Measurements from ENCODE around the gene DTNBP1. TPM values are rescaled to one million over a fixed set of nuclear protein-coding genes. Genes with fewer than 3 reads are reported as not detected.
A peak's percentile ranks its signal among the peaks of the same experiment; 100 is the strongest.

The DTNBP1 gene
- total and polyA plus RNA-seq, 2 of the 13 experiments (the other 11 are each of a cell fraction or from before 2014, with no cell fraction given), result 6.6 to 19.1 TPM

GRCh38 chr6:15491255-15491985, 171.4 kb downstream of the DTNBP1 start (continued):
- TF ChIP-seq TBX3 (IDR thresholded peaks at IDR 0.05; ENCODE audit: borderline replicate concordance), result no peak
- no peak for TF ChIP-seq NFRKB (IDR thresholded peaks at IDR 0.05)
- no peak for TF ChIP-seq ZNF839 (CRISPR knock-in tag; IDR thresholded peaks at IDR 0.05; ENCODE audit: borderline replicate concordance)
- TF ChIP-seq, protein P1, sequence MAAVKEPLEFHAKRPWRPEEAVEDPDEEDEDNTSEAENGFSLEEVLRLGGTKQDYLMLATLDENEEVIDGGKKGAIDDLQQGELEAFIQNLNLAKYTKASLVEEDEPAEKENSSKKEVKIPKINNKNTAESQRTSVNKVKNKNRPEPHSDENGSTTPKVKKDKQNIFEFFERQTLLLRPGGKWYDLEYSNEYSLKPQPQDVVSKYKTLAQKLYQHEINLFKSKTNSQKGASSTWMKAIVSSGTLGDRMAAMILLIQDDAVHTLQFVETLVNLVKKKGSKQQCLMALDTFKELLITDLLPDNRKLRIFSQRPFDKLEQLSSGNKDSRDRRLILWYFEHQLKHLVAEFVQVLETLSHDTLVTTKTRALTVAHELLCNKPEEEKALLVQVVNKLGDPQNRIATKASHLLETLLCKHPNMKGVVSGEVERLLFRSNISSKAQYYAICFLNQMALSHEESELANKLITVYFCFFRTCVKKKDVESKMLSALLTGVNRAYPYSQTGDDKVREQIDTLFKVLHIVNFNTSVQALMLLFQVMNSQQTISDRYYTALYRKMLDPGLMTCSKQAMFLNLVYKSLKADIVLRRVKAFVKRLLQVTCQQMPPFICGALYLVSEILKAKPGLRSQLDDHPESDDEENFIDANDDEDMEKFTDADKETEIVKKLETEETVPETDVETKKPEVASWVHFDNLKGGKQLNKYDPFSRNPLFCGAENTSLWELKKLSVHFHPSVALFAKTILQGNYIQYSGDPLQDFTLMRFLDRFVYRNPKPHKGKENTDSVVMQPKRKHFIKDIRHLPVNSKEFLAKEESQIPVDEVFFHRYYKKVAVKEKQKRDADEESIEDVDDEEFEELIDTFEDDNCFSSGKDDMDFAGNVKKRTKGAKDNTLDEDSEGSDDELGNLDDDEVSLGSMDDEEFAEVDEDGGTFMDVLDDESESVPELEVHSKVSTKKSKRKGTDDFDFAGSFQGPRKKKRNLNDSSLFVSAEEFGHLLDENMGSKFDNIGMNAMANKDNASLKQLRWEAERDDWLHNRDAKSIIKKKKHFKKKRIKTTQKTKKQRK (IDR thresholded peaks at IDR 0.05; ENCODE audit: low read length), result no peak
- no peak for TF ChIP-seq CEBPG (CRISPR knock-in tag; IDR thresholded peaks at IDR 0.05)
- TF ChIP-seq FOSL2 (CRISPR knock-in tag; IDR thresholded peaks at IDR 0.05), result peak; percentile 53
- TF ChIP-seq, protein P2, sequence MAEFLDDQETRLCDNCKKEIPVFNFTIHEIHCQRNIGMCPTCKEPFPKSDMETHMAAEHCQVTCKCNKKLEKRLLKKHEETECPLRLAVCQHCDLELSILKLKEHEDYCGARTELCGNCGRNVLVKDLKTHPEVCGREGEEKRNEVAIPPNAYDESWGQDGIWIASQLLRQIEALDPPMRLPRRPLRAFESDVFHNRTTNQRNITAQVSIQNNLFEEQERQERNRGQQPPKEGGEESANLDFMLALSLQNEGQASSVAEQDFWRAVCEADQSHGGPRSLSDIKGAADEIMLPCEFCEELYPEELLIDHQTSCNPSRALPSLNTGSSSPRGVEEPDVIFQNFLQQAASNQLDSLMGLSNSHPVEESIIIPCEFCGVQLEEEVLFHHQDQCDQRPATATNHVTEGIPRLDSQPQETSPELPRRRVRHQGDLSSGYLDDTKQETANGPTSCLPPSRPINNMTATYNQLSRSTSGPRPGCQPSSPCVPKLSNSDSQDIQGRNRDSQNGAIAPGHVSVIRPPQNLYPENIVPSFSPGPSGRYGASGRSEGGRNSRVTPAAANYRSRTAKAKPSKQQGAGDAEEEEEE (CRISPR knock-in tag; IDR thresholded peaks at IDR 0.05; ENCODE audit: borderline replicate concordance), result no peak
- TF ChIP-seq SALL1 (CRISPR knock-in tag; IDR thresholded peaks at IDR 0.05), result peak; percentile 94
- TF ChIP-seq, protein P3, sequence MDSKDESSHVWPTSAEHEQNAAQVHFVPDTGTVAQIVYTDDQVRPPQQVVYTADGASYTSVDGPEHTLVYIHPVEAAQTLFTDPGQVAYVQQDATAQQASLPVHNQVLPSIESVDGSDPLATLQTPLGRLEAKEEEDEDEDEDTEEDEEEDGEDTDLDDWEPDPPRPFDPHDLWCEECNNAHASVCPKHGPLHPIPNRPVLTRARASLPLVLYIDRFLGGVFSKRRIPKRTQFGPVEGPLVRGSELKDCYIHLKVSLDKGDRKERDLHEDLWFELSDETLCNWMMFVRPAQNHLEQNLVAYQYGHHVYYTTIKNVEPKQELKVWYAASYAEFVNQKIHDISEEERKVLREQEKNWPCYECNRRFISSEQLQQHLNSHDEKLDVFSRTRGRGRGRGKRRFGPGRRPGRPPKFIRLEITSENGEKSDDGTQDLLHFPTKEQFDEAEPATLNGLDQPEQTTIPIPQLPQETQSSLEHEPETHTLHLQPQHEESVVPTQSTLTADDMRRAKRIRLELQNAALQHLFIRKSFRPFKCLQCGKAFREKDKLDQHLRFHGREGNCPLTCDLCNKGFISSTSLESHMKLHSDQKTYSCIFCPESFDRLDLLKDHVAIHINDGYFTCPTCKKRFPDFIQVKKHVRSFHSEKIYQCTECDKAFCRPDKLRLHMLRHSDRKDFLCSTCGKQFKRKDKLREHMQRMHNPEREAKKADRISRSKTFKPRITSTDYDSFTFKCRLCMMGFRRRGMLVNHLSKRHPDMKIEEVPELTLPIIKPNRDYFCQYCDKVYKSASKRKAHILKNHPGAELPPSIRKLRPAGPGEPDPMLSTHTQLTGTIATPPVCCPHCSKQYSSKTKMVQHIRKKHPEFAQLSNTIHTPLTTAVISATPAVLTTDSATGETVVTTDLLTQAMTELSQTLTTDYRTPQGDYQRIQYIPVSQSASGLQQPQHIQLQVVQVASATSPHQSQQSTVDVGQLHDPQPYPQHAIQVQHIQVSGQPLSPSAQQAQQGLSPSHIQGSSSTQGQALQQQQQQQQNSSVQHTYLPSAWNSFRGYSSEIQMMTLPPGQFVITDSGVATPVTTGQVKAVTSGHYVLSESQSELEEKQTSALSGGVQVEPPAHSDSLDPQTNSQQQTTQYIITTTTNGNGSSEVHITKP (CRISPR knock-in tag; IDR thresholded peaks at IDR 0.05; ENCODE audit: low read depth), result no peak
- TF ChIP-seq PHF8 (CRISPR knock-in tag; IDR thresholded peaks at IDR 0.05), result no peak
- TF ChIP-seq, protein P4, sequence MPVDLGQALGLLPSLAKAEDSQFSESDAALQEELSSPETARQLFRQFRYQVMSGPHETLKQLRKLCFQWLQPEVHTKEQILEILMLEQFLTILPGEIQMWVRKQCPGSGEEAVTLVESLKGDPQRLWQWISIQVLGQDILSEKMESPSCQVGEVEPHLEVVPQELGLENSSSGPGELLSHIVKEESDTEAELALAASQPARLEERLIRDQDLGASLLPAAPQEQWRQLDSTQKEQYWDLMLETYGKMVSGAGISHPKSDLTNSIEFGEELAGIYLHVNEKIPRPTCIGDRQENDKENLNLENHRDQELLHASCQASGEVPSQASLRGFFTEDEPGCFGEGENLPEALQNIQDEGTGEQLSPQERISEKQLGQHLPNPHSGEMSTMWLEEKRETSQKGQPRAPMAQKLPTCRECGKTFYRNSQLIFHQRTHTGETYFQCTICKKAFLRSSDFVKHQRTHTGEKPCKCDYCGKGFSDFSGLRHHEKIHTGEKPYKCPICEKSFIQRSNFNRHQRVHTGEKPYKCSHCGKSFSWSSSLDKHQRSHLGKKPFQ (CRISPR knock-in tag; IDR thresholded peaks at IDR 0.05; ENCODE audit: insufficient replicate concordance), result no peak
- no peak for TF ChIP-seq U2AF1 (optimal IDR thresholded peaks at IDR 0.05; ENCODE audit: low read depth, low read length)
- TF ChIP-seq, protein P5, sequence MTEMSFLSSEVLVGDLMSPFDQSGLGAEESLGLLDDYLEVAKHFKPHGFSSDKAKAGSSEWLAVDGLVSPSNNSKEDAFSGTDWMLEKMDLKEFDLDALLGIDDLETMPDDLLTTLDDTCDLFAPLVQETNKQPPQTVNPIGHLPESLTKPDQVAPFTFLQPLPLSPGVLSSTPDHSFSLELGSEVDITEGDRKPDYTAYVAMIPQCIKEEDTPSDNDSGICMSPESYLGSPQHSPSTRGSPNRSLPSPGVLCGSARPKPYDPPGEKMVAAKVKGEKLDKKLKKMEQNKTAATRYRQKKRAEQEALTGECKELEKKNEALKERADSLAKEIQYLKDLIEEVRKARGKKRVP (CRISPR knock-in tag; IDR thresholded peaks at IDR 0.05), result 0 out of 4 replicates have a peak, but pooled peaks of 1 of the 2 experiments have one; percentile 15
- no peak for TF ChIP-seq FIP1L1 (IDR thresholded peaks at IDR 0.05; ENCODE audit: borderline replicate concordance, insufficient read depth, low read depth, low read length)
- no peak for TF ChIP-seq PLRG1 (conservative IDR thresholded peaks at IDR 0.05)
- TF ChIP-seq KDM4B (CRISPR knock-in tag; IDR thresholded peaks at IDR 0.05), result no peak
- no peak for TF ChIP-seq ATRX (CRISPR knock-in tag; IDR thresholded peaks at IDR 0.05; ENCODE audit: borderline replicate concordance)
- TF ChIP-seq ZNF768 (CRISPR knock-in tag; IDR thresholded peaks at IDR 0.05), result no peak

Measured in HepG2 (cell line).